Measurements from ENCODE around the gene RPS8. TPM values are rescaled to one million over a fixed set of nuclear protein-coding genes. Genes with fewer than 3 reads are reported as not detected.
"Not testable (repeated sequence)": the region's sequence is repeated elsewhere in the genome, so short reads cannot be mapped to it uniquely, and the experiment has no call there.

Gene RPS8
- total RNA-seq: 1,739 TPM
- polyA plus RNA-seq: 1,000 to 10,000 TPM in 2 of 4 donors, 100 to 1,000 TPM in 2; 805 to 1,312 (median 1,070) TPM

DNA sequence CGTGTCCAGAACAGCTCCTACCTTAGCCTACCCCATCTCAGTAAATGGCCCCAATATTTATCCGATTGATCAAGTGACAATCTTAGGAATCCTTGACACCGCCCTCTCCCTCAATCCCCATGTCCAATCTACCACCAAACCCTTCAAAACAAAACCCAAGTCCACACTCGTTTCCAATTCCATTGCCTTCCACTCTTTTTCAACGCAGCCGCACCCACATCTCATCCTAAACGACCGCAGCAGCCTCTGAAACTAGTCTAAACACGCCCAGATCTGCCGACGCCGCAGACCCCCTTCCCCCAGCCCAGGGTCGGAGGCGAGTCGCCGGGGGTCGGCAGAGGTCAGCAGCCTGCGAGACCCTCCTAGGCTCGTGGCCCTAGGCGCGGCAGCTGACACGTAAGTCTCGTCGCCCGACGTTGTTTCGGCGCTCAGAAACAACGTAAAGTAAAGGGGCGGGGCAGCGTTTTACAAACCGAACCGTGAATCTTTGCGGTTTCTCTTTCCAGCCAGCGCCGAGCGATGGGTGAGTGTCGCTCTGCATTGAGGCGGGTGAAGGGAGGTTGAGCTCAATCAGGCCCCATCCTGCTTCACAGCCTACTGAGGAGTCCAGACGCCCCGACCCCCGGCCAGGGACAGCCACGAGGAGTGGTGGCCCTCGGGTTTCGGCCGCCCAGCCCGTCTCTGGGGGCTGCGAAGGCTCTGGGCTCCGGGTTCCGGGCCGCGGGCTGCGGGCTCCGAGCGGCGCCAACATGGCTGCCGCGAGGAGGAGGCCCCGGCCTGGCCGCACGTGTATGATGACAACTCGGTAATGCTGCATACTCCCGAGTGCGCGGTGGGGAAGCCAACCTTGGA lies at the start of gene RPS8:
TSS of gene RPS8 (plus strand) at position 463 of the 852 bp plus-strand sequence. CDS start at position 520, 57 bp downstream.
- Mint-ChIP-seq H3K36me3 (peaks cover 29% of the 10 kb centered on the region), H3K4me3 (peak within 1 kb of the TSS; percentile 88 to 96 (median 94)), H3K27me3 (no peaks in the 10 kb centered on the region), H3K27ac (peak within 1 kb of the TSS; percentile 91 to 100 (median 99)), H3K9me3 (no peaks in the 10 kb centered on the region), H3K4me1 (peaks cover 6 to 42% (median 27%) of the 10 kb centered on the region in 4 donors)
- ATAC-seq (ENCODE audit: low read depth in 2 of 2) (peak; percentile 78 to 84), DNase-seq (peak; percentile 81 to 96 (median 91))
- Histone ChIP-seq H3K27ac (ENCODE audit: insufficient read depth, low read length, poor library complexity, severe bottlenecking) (peak within 1 kb of the TSS; percentile 89), H3K4me3 (ENCODE audit: low read depth, low read length) (peak within 1 kb of the TSS; percentile 96), H3K9me3 (ENCODE audit: control insufficient read depth in 2 of 2, low read length in 2 of 2) (no peaks in the 10 kb centered on the region), H3K36me3 (ENCODE audit: control insufficient read depth, insufficient read depth, low read length) (peaks cover 30% of the 10 kb centered on the region), H3K27me3 (ENCODE audit: control insufficient read depth, insufficient read depth, low read length) (no peaks in the 10 kb centered on the region), H3K4me1 (ENCODE audit: control insufficient read depth, insufficient read depth, low read length, poor library complexity, severe bottlenecking) (peaks cover 30% of the 10 kb centered on the region)

DNA sequence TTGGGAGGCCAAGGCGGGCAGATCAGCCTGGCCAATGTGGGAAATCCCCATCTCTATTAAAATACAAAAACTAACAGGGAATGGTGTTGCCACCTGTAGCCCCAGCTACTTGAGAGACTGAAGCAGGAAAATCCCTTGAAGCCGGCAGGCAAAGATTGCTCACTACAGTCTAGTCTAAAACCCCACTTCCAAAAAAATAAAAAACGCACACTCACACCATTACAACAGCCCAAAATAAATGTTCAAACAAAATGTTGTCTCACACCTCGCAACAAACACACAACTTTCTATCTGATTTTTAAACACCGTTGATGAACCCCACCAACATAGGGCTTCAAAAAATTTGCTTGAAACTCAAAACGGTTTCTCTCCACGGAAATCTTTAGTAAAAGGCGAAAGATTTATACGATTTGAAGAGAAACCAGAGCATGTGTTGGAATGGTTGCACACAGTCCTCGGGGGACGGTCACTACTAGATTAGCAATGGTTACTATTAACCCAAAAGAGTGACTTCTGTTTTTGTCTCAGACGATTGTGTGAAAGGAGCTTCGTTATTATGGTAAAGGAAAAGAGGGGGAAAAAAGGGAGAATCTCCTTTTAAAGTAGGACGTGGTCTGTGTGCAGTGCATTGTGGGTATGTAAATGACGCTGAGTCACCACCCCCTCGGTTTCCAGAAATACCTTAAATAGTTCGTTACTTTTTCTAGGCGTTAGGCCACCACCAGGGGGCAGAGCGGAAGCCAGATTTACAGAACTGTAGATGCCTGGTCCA lies 44.4 kb upstream of the RPS8 start, which contains the start of gene RNU5D-1:
TSS of gene RNU5D-1 (minus strand) at position 430 of the 772 bp plus-strand sequence.
- Mint-ChIP-seq H3K4me3 (peak within 1 kb of the TSS; percentile 80 to 85 (median 82)), H3K4me1 (peaks cover 10 to 31% (median 14%) of the 10 kb centered on the region in 4 donors), H3K27ac (peak within 1 kb of the TSS; percentile 98 to 100 (median 99)), H3K27me3 (peaks cover 31% of the 10 kb centered on the region), H3K9me3 (no peaks in the 10 kb centered on the region), H3K36me3 (no peaks in the 10 kb centered on the region)
- Histone ChIP-seq H3K36me3 (ENCODE audit: control insufficient read depth, insufficient read depth, low read length) (no peaks in the 10 kb centered on the region), H3K9me3 (ENCODE audit: control insufficient read depth in 2 of 2, low read length in 2 of 2) (no peaks in the 10 kb centered on the region), H3K4me1 (ENCODE audit: control insufficient read depth, insufficient read depth, low read length, poor library complexity, severe bottlenecking) (peaks cover 15% of the 10 kb centered on the region), H3K4me3 (ENCODE audit: low read depth, low read length) (peak within 1 kb of the TSS; percentile 94), H3K27ac (ENCODE audit: insufficient read depth, low read length, poor library complexity, severe bottlenecking) (peak within 1 kb of the TSS; percentile 93), H3K27me3 (ENCODE audit: control insufficient read depth, insufficient read depth, low read length) (no peaks in the 10 kb centered on the region)
- peak; percentile 78 to 81 for ATAC-seq (ENCODE audit: low read depth in 2 of 2)
- peak; percentile 83 to 97 (median 91) for DNase-seq

- H3K9me3 ChIP-seq (ENCODE audit: control insufficient read depth in 2 of 2, low read length in 2 of 2): no peaks in the 10 kb centered on the region
- peaks cover 15% of the 10 kb centered on the region for H3K4me1 ChIP-seq (ENCODE audit: control insufficient read depth, insufficient read depth, low read length, poor library complexity, severe bottlenecking)
- Mint-ChIP-seq H3K27me3 (peaks cover 21% of the 10 kb centered on the region), H3K4me3 (peak overlapping the region in 2 of 4 donors; percentile 44 to 81), H3K36me3 (no peaks in the 10 kb centered on the region), H3K27ac (no peak overlapping the region), H3K4me1 (peaks cover 10 to 25% (median 14%) of the 10 kb centered on the region in 4 donors), H3K9me3 (no peaks in the 10 kb centered on the region)
- DNase-seq (no peak), ATAC-seq (ENCODE audit: low read depth in 2 of 2) (no peak)
- no peaks in the 10 kb centered on the region for H3K36me3 ChIP-seq (ENCODE audit: control insufficient read depth, insufficient read depth, low read length)
- H3K27ac ChIP-seq (ENCODE audit: insufficient read depth, low read length, poor library complexity, severe bottlenecking): no peak overlapping the region
- H3K4me3 ChIP-seq (ENCODE audit: low read depth, low read length): no peak overlapping the region
- no peaks in the 10 kb centered on the region for H3K27me3 ChIP-seq (ENCODE audit: control insufficient read depth, insufficient read depth, low read length)
Observed at GRCh38 chr1:44733365-44733764, 42.0 kb upstream of the RPS8 start.

- Mint-ChIP-seq H3K27me3 (peaks cover 21% of the 10 kb centered on the region), H3K9me3 (no peaks in the 10 kb centered on the region), H3K36me3 (no peaks in the 10 kb centered on the region), H3K4me1 (peaks cover 10 to 26% (median 15%) of the 10 kb centered on the region in 4 donors), H3K4me3 (peak overlapping the region in 1 of 4 donors; percentile 44), H3K27ac (no peak overlapping the region)
- DNase-seq (no peak), ATAC-seq (ENCODE audit: low read depth in 2 of 2) (no peak)
- Histone ChIP-seq H3K4me3 (ENCODE audit: low read depth, low read length) (no peak overlapping the region), H3K36me3 (ENCODE audit: control insufficient read depth, insufficient read depth, low read length) (no peaks in the 10 kb centered on the region), H3K4me1 (ENCODE audit: control insufficient read depth, insufficient read depth, low read length, poor library complexity, severe bottlenecking) (peaks cover 15% of the 10 kb centered on the region), H3K9me3 (ENCODE audit: control insufficient read depth in 2 of 2, low read length in 2 of 2) (no peaks in the 10 kb centered on the region), H3K27ac (ENCODE audit: insufficient read depth, low read length, poor library complexity, severe bottlenecking) (no peak overlapping the region), H3K27me3 (ENCODE audit: control insufficient read depth, insufficient read depth, low read length) (no peaks in the 10 kb centered on the region)
Observed at GRCh38 chr1:44733784-44734183, 41.6 kb upstream of the RPS8 start.

GRCh38 chr1:44735992-44736391 lies 39.3 kb upstream of the RPS8 start:
- H3K9me3 ChIP-seq (ENCODE audit: control insufficient read depth in 2 of 2, low read length in 2 of 2): no peaks in the 10 kb centered on the region
- Mint-ChIP-seq H3K4me1 (peaks cover 3 to 29% (median 18%) of the 10 kb centered on the region in 4 donors), H3K4me3 (peak overlapping the region in 1 of 4 donors; percentile 81), H3K27ac (no peak overlapping the region), H3K27me3 (peaks cover 16% of the 10 kb centered on the region), H3K9me3 (no peaks in the 10 kb centered on the region), H3K36me3 (no peaks in the 10 kb centered on the region)
- H3K4me3 ChIP-seq (ENCODE audit: low read depth, low read length): no peak overlapping the region
- ATAC-seq (ENCODE audit: low read depth in 2 of 2): no peak
- H3K27ac ChIP-seq (ENCODE audit: insufficient read depth, low read length, poor library complexity, severe bottlenecking): no peak overlapping the region
- no peak for DNase-seq
- peaks cover 16% of the 10 kb centered on the region for H3K4me1 ChIP-seq (ENCODE audit: control insufficient read depth, insufficient read depth, low read length, poor library complexity, severe bottlenecking)
- no peaks in the 10 kb centered on the region for H3K27me3 ChIP-seq (ENCODE audit: control insufficient read depth, insufficient read depth, low read length)
- H3K36me3 ChIP-seq (ENCODE audit: control insufficient read depth, insufficient read depth, low read length): no peaks in the 10 kb centered on the region

- Mint-ChIP-seq H3K4me3 (peak overlapping the region; percentile 94 to 99 (median 94)), H3K27ac (peak overlapping the region; percentile 93 to 97 (median 96)), H3K4me1 (peaks cover 0 to 22% (median 13%) of the 10 kb centered on the region in 4 donors)
- H3K36me3 ChIP-seq (ENCODE audit: control insufficient read depth, insufficient read depth, low read length); DNase-seq; H3K9me3 ChIP-seq (ENCODE audit: control insufficient read depth in 2 of 2, low read length in 2 of 2); ATAC-seq (ENCODE audit: low read depth in 2 of 2); H3K27me3 Mint-ChIP-seq; H3K9me3 Mint-ChIP-seq; H3K27me3 ChIP-seq (ENCODE audit: control insufficient read depth, insufficient read depth, low read length); H3K36me3 Mint-ChIP-seq: not testable (repeated sequence)
- peak overlapping the region; percentile 88 for H3K4me3 ChIP-seq (ENCODE audit: low read depth, low read length)
- H3K27ac ChIP-seq (ENCODE audit: insufficient read depth, low read length, poor library complexity, severe bottlenecking): peak overlapping the region; percentile 86
- H3K4me1 ChIP-seq (ENCODE audit: control insufficient read depth, insufficient read depth, low read length, poor library complexity, severe bottlenecking): peaks cover 14% of the 10 kb centered on the region
Observed at GRCh38 chr1:44738953-44739306, 36.4 kb upstream of the RPS8 start.

- H3K27ac ChIP-seq (ENCODE audit: insufficient read depth, low read length, poor library complexity, severe bottlenecking): peak within 1 kb of the TSS; percentile 86
- no peaks in the 10 kb centered on the region for H3K36me3 Mint-ChIP-seq
- H3K4me1 Mint-ChIP-seq: peaks cover 0 to 22% (median 13%) of the 10 kb centered on the region in 4 donors
- DNase-seq (peak; percentile 92 to 99 (median 95)), ATAC-seq (ENCODE audit: low read depth in 2 of 2) (peak; percentile 100)
- H3K4me3 Mint-ChIP-seq: peak within 1 kb of the TSS; percentile 94 to 99 (median 94)
- H3K27me3 Mint-ChIP-seq: peaks cover 9% of the 10 kb centered on the region
- H3K9me3 ChIP-seq (ENCODE audit: control insufficient read depth in 2 of 2, low read length in 2 of 2): no peaks in the 10 kb centered on the region
- no peaks in the 10 kb centered on the region for H3K27me3 ChIP-seq (ENCODE audit: control insufficient read depth, insufficient read depth, low read length)
- H3K27ac Mint-ChIP-seq: peak within 1 kb of the TSS; percentile 93 to 97 (median 96)
- H3K4me1 ChIP-seq (ENCODE audit: control insufficient read depth, insufficient read depth, low read length, poor library complexity, severe bottlenecking): peaks cover 14% of the 10 kb centered on the region
- peak within 1 kb of the TSS; percentile 88 for H3K4me3 ChIP-seq (ENCODE audit: low read depth, low read length)
- H3K36me3 ChIP-seq (ENCODE audit: control insufficient read depth, insufficient read depth, low read length): no peaks in the 10 kb centered on the region
- H3K9me3 Mint-ChIP-seq: no peaks in the 10 kb centered on the region
Observed at GRCh38 chr1:44739307-44740178, 35.8 kb upstream of the RPS8 start, which contains the start of gene KIF2C. KIF2C (plus strand) TSS chr1:44739837; CDS start chr1:44739933, 96 bp downstream.

All from CD4-positive, CD25-positive, alpha-beta regulatory T cell (primary cell).